HFFc6 (cell line): ENCODE results near the gene TMPRSS11D. TPM values are rescaled to one million over a fixed set of nuclear protein-coding genes. Genes with fewer than 3 reads are reported as not detected.

Experiments used
- DNase-seq: peaks from one replicate; pipeline ENCODE4 v3.0.0-alpha.2; 2018
- H3K27ac Mint-ChIP-seq: 2 replicates; pipeline ENCODE4 v1.8.0; 2020; ENCODE audit warnings: mild to moderate bottlenecking, mixed read lengths
- H3K27me3 Mint-ChIP-seq: 2 replicates; pipeline ENCODE4 v1.8.0; 2021; ENCODE audit warnings: mild to moderate bottlenecking, moderate library complexity, mixed read lengths; ENCODE audit not compliant: insufficient read depth
- H3K36me3 Mint-ChIP-seq: 2 replicates; pipeline ENCODE4 v1.8.0; 2021; ENCODE audit warnings: low read depth, mixed read lengths
- H3K4me1 Mint-ChIP-seq: 2 replicates; pipeline ENCODE4 v1.8.0; 2020; ENCODE audit warnings: low read depth, mixed read lengths
- H3K4me3 Mint-ChIP-seq: 2 replicates; pipeline ENCODE4 v1.8.0; 2020; ENCODE audit warnings: mild to moderate bottlenecking, moderate library complexity, mixed read lengths
- H3K9me3 Mint-ChIP-seq: 2 replicates; pipeline ENCODE4 v1.8.0; 2020; ENCODE audit warnings: mild to moderate bottlenecking, mixed read lengths
- CTCF ChIP-seq: fragments of 200-600 bp; sonication (generic); IDR thresholded peaks from 2 replicates; pipeline ENCODE4 v1.5.0; 2021; ENCODE audit warnings: antibody characterized with exemption, mild to moderate bottlenecking
- long read RNA-seq: library from polyadenylated mRNA; unstranded; transcript quantifications from one replicate; pipeline ENCODE4 v2.0.0, GENCODE V29; 2019
- total RNA-seq, 6 experiments: library from RNA; stranded (reverse); fragmentation: NEBNext Ultra II Directional; extraction: Animal tissue kit (Norgen Biotek cat#: 25700); gene quantifications; 2 replicates in 1 of 6; 3 replicates in 5 of 6; pipeline ENCODE4 v1.2.3, GENCODE V29; 2021

Gene TMPRSS11D
- not detected for total RNA-seq
- long read RNA-seq: 0 reads

GRCh38 chr4:67883902-67884301 lies at the start of gene TMPRSS11D:
Gene TMPRSS11D (minus strand): TSS chr4:67884002. CDS start chr4:67883933, 69 bp downstream.
- Mint-ChIP-seq H3K27ac (peak within 1 kb of the TSS; percentile 49), H3K27me3 (no peaks in the 10 kb centered on the region)

GRCh38 chr4:67933038-67933437 lies 49.2 kb upstream of the TMPRSS11D start:
- H3K36me3 Mint-ChIP-seq: no peaks in the 10 kb centered on the region
- peaks cover 11% of the 10 kb centered on the region; the same call in 1 of the 2 replicates for H3K4me1 Mint-ChIP-seq
- TF ChIP-seq CTCF: no peak
- peaks cover 5% of the 10 kb centered on the region for H3K27me3 Mint-ChIP-seq
- no peak overlapping the region for H3K4me3 Mint-ChIP-seq
- H3K9me3 Mint-ChIP-seq: no peaks in the 10 kb centered on the region
- DNase-seq: no peak
- H3K27ac Mint-ChIP-seq: no peak overlapping the region

More at GRCh38 chr4:67883902-67884301, at the start of gene TMPRSS11D:
- Mint-ChIP-seq H3K4me3 (no peak within 1 kb of the TSS), H3K9me3 (no peaks in the 10 kb centered on the region), H3K36me3 (no peaks in the 10 kb centered on the region), H3K4me1 (peaks cover 54% of the 10 kb centered on the region)
- TF ChIP-seq CTCF: no peak
- DNase-seq: no peak

- H3K27ac Mint-ChIP-seq: no peak overlapping the region
- H3K36me3 Mint-ChIP-seq: no peaks in the 10 kb centered on the region
- H3K4me1 Mint-ChIP-seq: peaks cover 11% of the 10 kb centered on the region; the same call in 1 of the 2 replicates
- H3K9me3 Mint-ChIP-seq: no peaks in the 10 kb centered on the region
- peaks cover 5% of the 10 kb centered on the region for H3K27me3 Mint-ChIP-seq
- no peak overlapping the region for H3K4me3 Mint-ChIP-seq
- DNase-seq: no peak
- TF ChIP-seq CTCF: no peak
Measured at GRCh38 chr4:67931256-67931655, 47.5 kb upstream of the TMPRSS11D start.

- no peak for TF ChIP-seq CTCF
- peaks cover 3% of the 10 kb centered on the region; the same call in 1 of the 2 replicates for H3K27me3 Mint-ChIP-seq
- H3K27ac Mint-ChIP-seq: no peak overlapping the region
- H3K4me3 Mint-ChIP-seq: no peak overlapping the region
- H3K36me3 Mint-ChIP-seq: no peaks in the 10 kb centered on the region
- DNase-seq: peak; percentile 24
- H3K9me3 Mint-ChIP-seq: no peaks in the 10 kb centered on the region
- peaks cover 13% of the 10 kb centered on the region for H3K4me1 Mint-ChIP-seq
Measured at GRCh38 chr4:67929426-67929825, 45.6 kb upstream of the TMPRSS11D start.

- no peak overlapping the region for H3K27ac Mint-ChIP-seq
- no peak for TF ChIP-seq CTCF
Measured at GRCh38 chr4:67928546-67928945, 44.7 kb upstream of the TMPRSS11D start.

More at GRCh38 chr4:67928546-67928945, 44.7 kb upstream of the TMPRSS11D start:
- Mint-ChIP-seq H3K4me3 (no peak overlapping the region), H3K27me3 (peaks cover 3% of the 10 kb centered on the region; the same call in 1 of the 2 replicates), H3K36me3 (no peaks in the 10 kb centered on the region), H3K4me1 (peaks cover 20% of the 10 kb centered on the region), H3K9me3 (no peaks in the 10 kb centered on the region)
- no peak for DNase-seq
